ENCODE results near the gene ARHGEF12. TPM values are rescaled to one million over a fixed set of nuclear protein-coding genes. Genes with fewer than 3 reads are reported as not detected.
A peak's percentile ranks its signal among the peaks of the same experiment; 100 is the strongest.

ARHGEF12 gene
- total and polyA plus RNA-seq, 10 of the 15 experiments (the other 5 are each of a cell fraction or from before 2014, with no cell fraction given): 2.7 to 40.8 (median 20.9) TPM

DNA sequence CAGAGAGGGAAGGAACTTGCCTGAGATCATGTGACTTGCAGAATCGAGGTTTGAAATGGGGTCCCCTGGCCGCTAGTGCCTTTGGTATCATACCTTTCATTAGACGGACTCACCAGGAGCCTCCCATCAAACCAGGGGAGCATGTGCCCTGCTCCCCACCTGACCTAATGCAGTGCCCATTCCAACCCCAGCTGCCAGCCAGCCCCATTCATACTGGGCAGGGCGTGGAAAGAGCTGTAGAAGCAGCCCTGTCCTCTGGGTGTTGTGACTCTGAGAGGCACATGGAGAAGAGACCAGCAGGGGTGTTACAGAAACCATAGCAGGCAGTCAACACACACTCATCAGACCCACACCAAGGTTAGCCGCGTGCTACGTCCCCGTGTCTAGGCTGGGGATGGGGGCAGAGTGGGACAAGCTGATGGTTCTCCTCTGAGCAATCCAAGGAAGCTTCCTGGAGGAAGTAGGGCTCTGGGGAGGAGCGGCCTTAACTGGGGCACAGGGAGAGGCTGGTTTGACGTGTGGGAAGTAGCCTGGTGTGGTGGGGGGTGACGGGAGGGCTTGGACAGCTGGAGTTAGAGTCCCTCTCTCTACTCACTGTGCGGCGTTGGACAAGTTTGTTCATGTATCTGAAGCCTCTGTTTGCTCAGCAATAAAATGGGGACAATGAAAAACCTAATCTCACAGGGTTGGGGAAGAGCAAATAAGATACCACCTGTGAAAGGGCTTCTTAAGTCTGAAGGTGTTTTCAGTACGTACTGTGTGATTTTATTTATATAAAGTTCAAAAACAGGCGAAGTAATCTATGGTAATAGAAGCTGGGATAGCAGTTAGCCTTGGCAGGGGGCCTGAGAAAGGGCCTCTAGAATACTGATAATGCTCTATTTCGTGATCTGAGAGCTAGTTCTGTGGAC lies 189.3 kb downstream of the ARHGEF12 start:
- in situ Hi-C loops (cut with MboI) (no loop called here), intact Hi-C loops (cut with micrococcal nuclease; ENCODE audit: unreplicated experiment) (no loop called here)
- WGBS (ENCODE audit: insufficient coverage, insufficient replicate concordance, low lambda C conversion rate, missing lambda C conversion rate): 24% methylated on average over 16 of the region's 16 CpGs
- TF ChIP-seq TBL1XR1 (IDR thresholded peaks at IDR 0.05; ENCODE audit: low read depth, low read length) (no peak), IRF3 (IDR thresholded peaks at IDR 0.05) (no peak), WRNIP1 (IDR thresholded peaks at IDR 0.05; ENCODE audit: borderline replicate concordance, low read depth, low read length) (no peak), ZNF24 (IDR thresholded peaks at IDR 0.05) (no peak), KDM1A (IDR thresholded peaks at IDR 0.05; ENCODE audit: borderline replicate concordance) (no peak), SMAD1 (IDR thresholded peaks at IDR 0.05; ENCODE audit: low read depth, partially characterized antibody) (no peak), TARDBP (IDR thresholded peaks at IDR 0.05; ENCODE audit: borderline replicate concordance) (no peak), SRF (IDR thresholded peaks at IDR 0.05; ENCODE audit: low read depth in 2 of 2, low read length in 2 of 2) (no peak)
- TF ChIP-seq, protein P1, sequence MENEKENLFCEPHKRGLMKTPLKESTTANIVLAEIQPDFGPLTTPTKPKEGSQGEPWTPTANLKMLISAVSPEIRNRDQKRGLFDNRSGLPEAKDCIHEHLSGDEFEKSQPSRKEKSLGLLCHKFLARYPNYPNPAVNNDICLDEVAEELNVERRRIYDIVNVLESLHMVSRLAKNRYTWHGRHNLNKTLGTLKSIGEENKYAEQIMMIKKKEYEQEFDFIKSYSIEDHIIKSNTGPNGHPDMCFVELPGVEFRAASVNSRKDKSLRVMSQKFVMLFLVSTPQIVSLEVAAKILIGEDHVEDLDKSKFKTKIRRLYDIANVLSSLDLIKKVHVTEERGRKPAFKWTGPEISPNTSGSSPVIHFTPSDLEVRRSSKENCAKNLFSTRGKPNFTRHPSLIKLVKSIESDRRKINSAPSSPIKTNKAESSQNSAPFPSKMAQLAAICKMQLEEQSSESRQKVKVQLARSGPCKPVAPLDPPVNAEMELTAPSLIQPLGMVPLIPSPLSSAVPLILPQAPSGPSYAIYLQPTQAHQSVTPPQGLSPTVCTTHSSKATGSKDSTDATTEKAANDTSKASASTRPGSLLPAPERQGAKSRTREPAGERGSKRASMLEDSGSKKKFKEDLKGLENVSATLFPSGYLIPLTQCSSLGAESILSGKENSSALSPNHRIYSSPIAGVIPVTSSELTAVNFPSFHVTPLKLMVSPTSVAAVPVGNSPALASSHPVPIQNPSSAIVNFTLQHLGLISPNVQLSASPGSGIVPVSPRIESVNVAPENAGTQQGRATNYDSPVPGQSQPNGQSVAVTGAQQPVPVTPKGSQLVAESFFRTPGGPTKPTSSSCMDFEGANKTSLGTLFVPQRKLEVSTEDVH (IDR thresholded peaks at IDR 0.05; ENCODE audit: low read depth, partially characterized antibody): no peak
- TF ChIP-seq, protein P2, sequence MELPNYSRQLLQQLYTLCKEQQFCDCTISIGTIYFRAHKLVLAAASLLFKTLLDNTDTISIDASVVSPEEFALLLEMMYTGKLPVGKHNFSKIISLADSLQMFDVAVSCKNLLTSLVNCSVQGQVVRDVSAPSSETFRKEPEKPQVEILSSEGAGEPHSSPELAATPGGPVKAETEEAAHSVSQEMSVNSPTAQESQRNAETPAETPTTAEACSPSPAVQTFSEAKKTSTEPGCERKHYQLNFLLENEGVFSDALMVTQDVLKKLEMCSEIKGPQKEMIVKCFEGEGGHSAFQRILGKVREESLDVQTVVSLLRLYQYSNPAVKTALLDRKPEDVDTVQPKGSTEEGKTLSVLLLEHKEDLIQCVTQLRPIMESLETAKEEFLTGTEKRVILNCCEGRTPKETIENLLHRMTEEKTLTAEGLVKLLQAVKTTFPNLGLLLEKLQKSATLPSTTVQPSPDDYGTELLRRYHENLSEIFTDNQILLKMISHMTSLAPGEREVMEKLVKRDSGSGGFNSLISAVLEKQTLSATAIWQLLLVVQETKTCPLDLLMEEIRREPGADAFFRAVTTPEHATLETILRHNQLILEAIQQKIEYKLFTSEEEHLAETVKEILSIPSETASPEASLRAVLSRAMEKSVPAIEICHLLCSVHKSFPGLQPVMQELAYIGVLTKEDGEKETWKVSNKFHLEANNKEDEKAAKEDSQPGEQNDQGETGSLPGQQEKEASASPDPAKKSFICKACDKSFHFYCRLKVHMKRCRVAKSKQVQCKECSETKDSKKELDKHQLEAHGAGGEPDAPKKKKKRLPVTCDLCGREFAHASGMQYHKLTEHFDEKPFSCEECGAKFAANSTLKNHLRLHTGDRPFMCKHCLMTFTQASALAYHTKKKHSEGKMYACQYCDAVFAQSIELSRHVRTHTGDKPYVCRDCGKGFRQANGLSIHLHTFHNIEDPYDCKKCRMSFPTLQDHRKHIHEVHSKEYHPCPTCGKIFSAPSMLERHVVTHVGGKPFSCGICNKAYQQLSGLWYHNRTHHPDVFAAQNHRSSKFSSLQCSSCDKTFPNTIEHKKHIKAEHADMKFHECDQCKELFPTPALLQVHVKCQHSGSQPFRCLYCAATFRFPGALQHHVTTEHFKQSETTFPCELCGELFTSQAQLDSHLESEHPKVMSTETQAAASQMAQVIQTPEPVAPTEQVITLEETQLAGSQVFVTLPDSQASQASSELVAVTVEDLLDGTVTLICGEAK (IDR thresholded peaks at IDR 0.05; ENCODE audit: borderline replicate concordance): no peak
- H3K36me3 ChIP-seq (ENCODE audit: control insufficient read depth in 2 of 2, insufficient read depth in 2 of 2, low read length in 1 of 2): no peaks in the 10 kb centered on the region
- no peak overlapping the region for H3K9ac ChIP-seq (ENCODE audit: control insufficient read depth, insufficient read depth, low read length)
- DNase-seq (ENCODE audit: low read depth, low spot score) (no peak), ATAC-seq (peak; percentile 32; the same call in 1 of the 3 replicates), FAIRE-seq (no peak)
- no TSS peak for BruUV-seq (replicated peaks)
- SMC1A ChIA-PET (ENCODE audit: uncharacterized antibody, unreplicated experiment): no interaction called here
- no peak overlapping the region for H2AFZ ChIP-seq (ENCODE audit: control insufficient read depth, low read depth, low read length)
- H3K27me3 ChIP-seq (replicated peaks in 1 of 2; ENCODE audit: control insufficient read depth in 2 of 2, insufficient read depth in 2 of 2, low read length in 1 of 2): peaks cover 0 to 1% of the 10 kb centered on the region in 2 experiments; a peak in 2 of 4 replicates
- no peak overlapping the region for H3K27ac ChIP-seq (ENCODE audit: control insufficient read depth, insufficient read depth)
- H3K4me2 ChIP-seq (ENCODE audit: control insufficient read depth, insufficient read depth): no peak overlapping the region
- no peaks in the 10 kb centered on the region for H4K20me1 ChIP-seq (ENCODE audit: control insufficient read depth, insufficient read depth)
- no peaks in the 10 kb centered on the region for H3K79me2 ChIP-seq (ENCODE audit: control insufficient read depth, insufficient read depth, low read length)
- no peak overlapping the region for H3K4me3 ChIP-seq
- POLR2A ChIA-PET: no interaction called here
- no peaks in the 10 kb centered on the region for H3K4me1 ChIP-seq (ENCODE audit: control insufficient read depth, insufficient read depth, low read length)
- CTCF ChIA-PET: no interaction called here
- no peaks in the 10 kb centered on the region for H3K9me3 ChIP-seq (replicated peaks; ENCODE audit: control insufficient read depth, insufficient read depth, low read length)
- RAD21 ChIA-PET (ENCODE audit: unreplicated experiment): interaction anchor here (0.7 to 2.3 kb wide), 2 partner anchors 41 to 159 kb away, joined by 5 to 6 read pairs; no protein-coding TSS in a partner anchor
